SK-N-SH (cell line): ENCODE results near the gene CHL1.

Experiments used
- RAD21 ChIP-seq: IDR thresholded peaks from 2 replicates; pipeline ENCODE4 v1.6.1; 2012; ENCODE audit warnings: mild to moderate bottlenecking, low read length
- TF ChIP-seq, protein P1 (sequence below): fragments of 200-600 bp; sonication (generic); IDR thresholded peaks from 2 replicates; pipeline ENCODE4 v1.6.1; 2017; ENCODE audit warnings: antibody characterized with exemption, mild to moderate bottlenecking, moderate library complexity

GRCh38 chr3:453106-453505, 256.5 kb downstream of the CHL1 start:
- no peak for TF ChIP-seq RAD21
- TF ChIP-seq, protein P1, sequence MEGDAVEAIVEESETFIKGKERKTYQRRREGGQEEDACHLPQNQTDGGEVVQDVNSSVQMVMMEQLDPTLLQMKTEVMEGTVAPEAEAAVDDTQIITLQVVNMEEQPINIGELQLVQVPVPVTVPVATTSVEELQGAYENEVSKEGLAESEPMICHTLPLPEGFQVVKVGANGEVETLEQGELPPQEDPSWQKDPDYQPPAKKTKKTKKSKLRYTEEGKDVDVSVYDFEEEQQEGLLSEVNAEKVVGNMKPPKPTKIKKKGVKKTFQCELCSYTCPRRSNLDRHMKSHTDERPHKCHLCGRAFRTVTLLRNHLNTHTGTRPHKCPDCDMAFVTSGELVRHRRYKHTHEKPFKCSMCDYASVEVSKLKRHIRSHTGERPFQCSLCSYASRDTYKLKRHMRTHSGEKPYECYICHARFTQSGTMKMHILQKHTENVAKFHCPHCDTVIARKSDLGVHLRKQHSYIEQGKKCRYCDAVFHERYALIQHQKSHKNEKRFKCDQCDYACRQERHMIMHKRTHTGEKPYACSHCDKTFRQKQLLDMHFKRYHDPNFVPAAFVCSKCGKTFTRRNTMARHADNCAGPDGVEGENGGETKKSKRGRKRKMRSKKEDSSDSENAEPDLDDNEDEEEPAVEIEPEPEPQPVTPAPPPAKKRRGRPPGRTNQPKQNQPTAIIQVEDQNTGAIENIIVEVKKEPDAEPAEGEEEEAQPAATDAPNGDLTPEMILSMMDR: no peak
